ENCODE data around the gene THRA. TPM values are rescaled to one million over a fixed set of nuclear protein-coding genes. Genes with fewer than 3 reads are reported as not detected.

THRA gene
- total RNA-seq, 1 donor from 2014 or later, result 3.5 TPM

DNA sequence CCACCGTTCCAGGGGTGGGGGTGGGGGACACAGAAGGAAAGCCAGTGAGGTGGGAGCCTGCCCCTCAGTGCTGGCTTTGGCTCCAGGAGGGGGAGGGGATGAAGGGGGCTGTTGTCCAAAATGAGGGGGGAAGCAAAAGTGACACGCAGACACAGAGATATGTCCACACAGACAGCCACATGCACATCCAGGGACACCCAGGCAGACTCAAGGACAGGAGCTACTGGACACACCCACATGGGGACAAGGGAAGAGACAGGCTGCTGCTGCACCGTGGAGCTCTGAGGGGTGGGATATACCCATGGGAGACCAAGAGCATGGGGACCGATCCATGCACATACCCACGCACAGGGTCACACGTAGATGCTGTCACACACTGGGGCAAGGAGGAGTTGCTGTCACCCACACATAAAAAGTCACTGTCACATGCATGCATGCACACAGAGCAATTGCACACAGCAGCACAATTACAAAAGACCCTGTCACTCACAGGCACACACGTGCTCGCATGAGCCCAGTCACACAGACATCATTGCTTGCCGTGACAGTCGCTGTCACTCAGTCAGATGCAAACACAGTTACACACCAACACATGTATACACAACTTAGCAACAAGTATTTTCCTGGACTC is 1.3 kb downstream of the THRA start:
- DNase-seq (ENCODE audit: low spot score), result no peak
- Mint-ChIP-seq H3K4me3 (peak overlapping the region; percentile 64), H3K27me3 (ENCODE audit: insufficient read depth) (peaks cover 43% of the 10 kb centered on the region), H3K36me3 (ENCODE audit: low read depth) (no peaks in the 10 kb centered on the region), H3K27ac (peak overlapping the region; percentile 29), H3K4me1 (ENCODE audit: low read depth) (peaks cover 47% of the 10 kb centered on the region), H3K9me3 (no peaks in the 10 kb centered on the region)
- intact Hi-C loops (cut with micrococcal nuclease), result no loop called here

DNA sequence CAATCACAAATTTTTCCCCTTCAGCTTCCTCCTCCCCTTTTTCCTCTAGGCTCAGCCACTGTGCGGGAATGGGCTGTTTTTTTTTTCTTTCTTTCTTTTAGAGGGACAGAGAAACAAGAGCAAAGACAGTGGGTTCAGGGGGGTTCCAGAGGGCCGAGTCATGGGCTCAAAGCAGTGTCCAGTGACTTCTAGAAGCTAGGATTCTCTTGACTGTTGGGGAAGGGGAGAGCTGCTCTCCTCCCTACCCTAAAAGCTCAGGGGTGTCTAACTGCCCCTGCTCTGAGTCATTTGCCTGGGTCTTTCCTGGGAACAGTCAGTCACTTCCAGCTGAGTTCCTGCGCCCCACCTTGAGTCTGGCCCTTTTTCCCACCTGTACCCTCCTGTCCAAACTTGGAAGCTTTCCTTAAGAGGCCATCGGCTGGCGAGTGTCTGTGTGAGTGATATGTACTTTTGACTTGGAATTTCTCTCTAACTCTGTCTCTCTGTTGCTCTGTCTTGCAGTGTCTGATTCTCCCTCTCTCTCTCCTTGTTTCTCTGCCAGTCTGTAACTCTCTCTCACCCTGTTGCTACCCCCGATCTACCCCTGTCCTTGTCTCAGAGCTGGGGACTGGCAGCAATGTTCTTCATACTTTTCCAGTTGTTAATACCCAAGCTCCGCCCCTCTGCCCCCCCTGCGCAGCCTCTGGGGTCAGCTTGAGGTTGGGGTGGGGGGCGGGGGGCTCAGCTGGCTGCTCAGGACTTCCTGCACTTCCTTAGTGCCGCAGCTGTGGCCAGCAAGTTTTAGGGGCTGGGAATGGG is 2.4 kb downstream of the THRA start:
- H3K9me3 Mint-ChIP-seq, result no peaks in the 10 kb centered on the region
- intact Hi-C loops (cut with micrococcal nuclease), result loop anchor here (5.0 kb wide), 1 partner anchor 102 kb away; no protein-coding TSS in a partner anchor
- peak overlapping the region; percentile 64 for H3K4me3 Mint-ChIP-seq
- peak overlapping the region; percentile 15 for H3K27ac Mint-ChIP-seq
- H3K4me1 Mint-ChIP-seq (ENCODE audit: low read depth), result peaks cover 59% of the 10 kb centered on the region
- no peaks in the 10 kb centered on the region for H3K36me3 Mint-ChIP-seq (ENCODE audit: low read depth)
- peaks cover 37% of the 10 kb centered on the region for H3K27me3 Mint-ChIP-seq (ENCODE audit: insufficient read depth)
- no peak for DNase-seq (ENCODE audit: low spot score)

DNA sequence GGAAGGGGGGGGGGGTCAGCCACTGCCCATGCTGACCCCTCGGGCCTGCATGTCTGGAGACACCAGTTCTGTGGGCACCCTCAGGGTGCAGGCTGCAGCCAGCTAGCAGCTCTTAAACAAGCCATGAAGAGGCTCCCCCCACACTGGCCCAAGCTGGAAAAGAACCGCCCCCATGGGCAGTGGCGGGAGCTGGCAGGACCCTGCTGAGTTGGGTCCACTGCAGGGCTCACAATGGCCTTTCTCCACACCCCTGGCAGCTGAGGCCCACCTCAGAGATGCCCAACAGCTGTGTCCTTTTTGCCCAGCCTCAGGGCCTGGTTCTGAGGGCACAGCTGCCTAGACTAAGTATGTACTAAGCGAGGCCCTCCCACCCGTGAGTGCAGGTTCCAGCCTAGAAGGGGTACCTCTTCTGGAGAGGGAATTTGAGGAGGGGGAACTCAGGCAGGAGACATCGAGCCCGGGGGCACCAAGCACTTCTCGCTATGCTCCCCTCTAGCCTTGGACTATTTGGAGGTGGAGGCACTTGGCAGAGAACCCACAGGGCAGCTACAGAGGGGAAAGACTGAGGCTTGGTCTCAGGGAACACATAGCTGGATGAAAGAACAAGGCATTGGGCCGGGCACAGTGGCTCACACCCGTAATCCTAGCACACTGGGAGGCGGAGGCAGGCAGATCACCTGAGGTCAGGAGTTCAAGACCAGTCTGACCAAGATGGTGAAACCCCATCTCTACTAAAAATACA is 3.2 kb downstream of the THRA start:
- H3K27ac Mint-ChIP-seq, result no peak overlapping the region
- intact Hi-C loops (cut with micrococcal nuclease), result loop anchor here (5.0 kb wide), 1 partner anchor 101 kb away; no protein-coding TSS in a partner anchor
- H3K4me1 Mint-ChIP-seq (ENCODE audit: low read depth), result peaks cover 60% of the 10 kb centered on the region
- no peak for DNase-seq (ENCODE audit: low spot score)
- H3K27me3 Mint-ChIP-seq (ENCODE audit: insufficient read depth), result peaks cover 35% of the 10 kb centered on the region
- H3K36me3 Mint-ChIP-seq (ENCODE audit: low read depth), result no peaks in the 10 kb centered on the region
- H3K4me3 Mint-ChIP-seq, result no peak overlapping the region
- no peaks in the 10 kb centered on the region for H3K9me3 Mint-ChIP-seq

DNA sequence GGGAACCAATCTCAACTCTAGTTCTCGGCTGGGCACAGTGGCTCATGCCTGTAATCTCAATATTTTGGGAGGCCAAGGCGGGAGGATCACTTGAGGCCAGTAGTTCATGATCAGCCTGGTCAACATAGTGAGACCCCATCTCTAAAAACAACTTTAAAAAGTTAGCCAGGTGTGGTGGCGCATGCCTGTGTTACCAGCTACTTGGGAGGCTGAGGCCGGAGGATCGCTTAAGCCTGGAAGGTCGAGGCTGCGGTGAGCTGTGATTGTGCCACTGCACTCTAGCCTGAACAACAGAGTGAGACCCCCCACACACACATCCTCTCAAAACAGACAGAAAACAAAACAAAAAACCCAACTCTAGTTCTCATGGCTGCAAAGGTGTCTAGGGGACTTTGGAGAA is 4.9 kb downstream of the THRA start:
- H3K9me3 Mint-ChIP-seq, result no peaks in the 10 kb centered on the region
- peaks cover 21% of the 10 kb centered on the region for H3K27me3 Mint-ChIP-seq (ENCODE audit: insufficient read depth)
- peak overlapping the region; percentile 79 for H3K27ac Mint-ChIP-seq
- H3K36me3 Mint-ChIP-seq (ENCODE audit: low read depth), result no peaks in the 10 kb centered on the region
- intact Hi-C loops (cut with micrococcal nuclease), result loop anchor here (2.0 to 5.0 kb wide), 4 partner anchors 13 to 100 kb away; partner anchors contain the start of gene MED24
- no peak for DNase-seq (ENCODE audit: low spot score)
- H3K4me1 Mint-ChIP-seq (ENCODE audit: low read depth), result peaks cover 52% of the 10 kb centered on the region
- H3K4me3 Mint-ChIP-seq, result no peak overlapping the region

DNA sequence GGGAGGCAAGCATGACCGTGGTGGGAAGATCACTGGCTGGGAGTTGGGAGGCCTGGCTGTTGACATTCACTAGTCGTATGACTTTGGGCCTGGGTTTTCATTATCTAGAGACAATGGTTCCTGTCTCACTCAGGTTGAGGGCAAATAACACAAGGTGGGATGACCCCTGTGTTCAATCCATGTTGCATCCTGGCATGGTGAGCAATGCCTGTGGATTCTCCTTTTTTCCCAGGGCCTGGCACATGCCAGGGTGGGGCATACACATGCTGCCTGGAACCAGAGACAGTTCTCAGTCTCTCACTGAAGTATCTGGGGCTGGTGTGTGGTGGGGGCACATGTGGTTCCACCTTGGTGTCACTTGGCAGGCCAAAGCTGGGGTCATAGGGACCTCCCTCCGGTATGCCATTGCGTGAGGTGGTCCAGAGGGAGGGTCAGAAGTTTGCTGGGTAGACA is 5.4 kb downstream of the THRA start:
- H3K36me3 Mint-ChIP-seq (ENCODE audit: low read depth), result no peaks in the 10 kb centered on the region
- no peaks in the 10 kb centered on the region for H3K9me3 Mint-ChIP-seq
- H3K27me3 Mint-ChIP-seq (ENCODE audit: insufficient read depth), result peaks cover 24% of the 10 kb centered on the region
- H3K27ac Mint-ChIP-seq, result peak overlapping the region; percentile 79
- DNase-seq (ENCODE audit: low spot score), result no peak
- intact Hi-C loops (cut with micrococcal nuclease), result loop anchor here (2.0 to 5.0 kb wide), 4 partner anchors 13 to 99 kb away; partner anchors contain the start of gene MED24
- peak overlapping the region; percentile 77 for H3K4me3 Mint-ChIP-seq
- peaks cover 52% of the 10 kb centered on the region for H3K4me1 Mint-ChIP-seq (ENCODE audit: low read depth)

DNA sequence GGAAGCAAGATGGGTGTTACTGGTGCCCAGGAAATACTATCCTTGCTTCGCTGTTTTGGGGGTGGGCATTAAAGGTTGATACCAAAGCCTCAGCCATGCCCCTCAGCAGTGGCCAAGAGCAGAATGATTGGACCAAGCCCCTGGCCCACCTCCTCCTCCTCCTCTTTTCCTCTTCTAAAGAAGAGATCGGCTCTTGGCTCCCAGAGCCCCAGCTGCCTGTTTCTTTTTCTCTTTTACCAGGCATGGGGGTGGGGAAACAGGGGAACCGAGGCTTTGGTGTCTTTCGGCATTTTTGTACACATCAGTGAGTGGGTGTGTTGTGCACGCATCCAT is 5.8 kb downstream of the THRA start:
- no peaks in the 10 kb centered on the region for H3K9me3 Mint-ChIP-seq
- DNase-seq (ENCODE audit: low spot score), result no peak
- intact Hi-C loops (cut with micrococcal nuclease), result loop anchor here (2.0 to 5.0 kb wide), 4 partner anchors 14 to 99 kb away; partner anchors contain the start of gene MED24
- no peaks in the 10 kb centered on the region for H3K36me3 Mint-ChIP-seq (ENCODE audit: low read depth)
- peak overlapping the region; percentile 79 for H3K27ac Mint-ChIP-seq
- peaks cover 22% of the 10 kb centered on the region for H3K27me3 Mint-ChIP-seq (ENCODE audit: insufficient read depth)
- H3K4me3 Mint-ChIP-seq, result peak overlapping the region; percentile 77
- H3K4me1 Mint-ChIP-seq (ENCODE audit: low read depth), result peaks cover 50% of the 10 kb centered on the region

DNA sequence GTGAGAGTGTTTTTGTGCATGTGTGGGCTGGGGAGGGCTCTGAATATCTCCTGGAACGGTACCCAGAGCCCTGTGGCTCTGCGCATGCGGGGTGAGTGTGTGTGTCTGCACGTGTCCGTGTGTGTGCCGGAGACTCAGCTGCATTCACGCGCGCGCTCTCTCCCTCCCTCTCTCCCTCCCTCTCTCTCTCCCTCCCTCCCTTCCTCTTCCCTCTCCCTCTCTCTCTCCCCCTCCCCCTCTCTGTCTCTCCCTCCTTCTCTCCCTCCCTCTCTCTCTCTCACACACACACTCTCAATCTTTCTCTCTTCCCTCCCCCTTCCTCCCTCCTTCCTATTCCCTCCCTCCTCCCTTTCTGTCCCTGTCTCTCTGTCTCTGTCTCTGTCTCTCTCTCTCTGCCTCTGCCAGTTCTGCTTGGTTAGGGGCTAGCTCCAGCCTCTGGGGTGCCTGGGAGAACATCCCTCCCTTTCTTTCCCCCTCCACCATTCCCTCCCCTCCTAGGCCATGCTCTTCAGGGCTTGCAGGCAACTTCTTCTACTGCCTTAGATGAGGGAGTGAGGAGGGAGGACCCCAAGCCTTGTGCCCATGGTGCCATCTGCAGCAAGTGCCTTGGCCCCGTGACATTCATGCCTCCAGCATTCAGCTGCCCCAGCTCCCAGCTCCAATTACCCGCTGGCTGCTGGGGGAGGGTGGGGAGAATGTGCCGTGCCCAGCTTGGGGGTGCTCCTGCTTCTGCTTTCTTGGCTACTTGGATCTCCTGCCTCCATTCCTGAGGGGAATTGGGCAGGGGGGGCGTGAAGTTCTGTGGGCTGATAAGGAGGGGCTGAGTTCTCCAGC is 6.4 kb downstream of the THRA start:
- H3K27me3 Mint-ChIP-seq (ENCODE audit: insufficient read depth), result peaks cover 17% of the 10 kb centered on the region
- peak overlapping the region; percentile 77 for H3K4me3 Mint-ChIP-seq
- no peaks in the 10 kb centered on the region for H3K9me3 Mint-ChIP-seq
- DNase-seq (ENCODE audit: low spot score), result peak; percentile 55
- no peaks in the 10 kb centered on the region for H3K36me3 Mint-ChIP-seq (ENCODE audit: low read depth)
- H3K4me1 Mint-ChIP-seq (ENCODE audit: low read depth), result peaks cover 44% of the 10 kb centered on the region
- peak overlapping the region; percentile 79 for H3K27ac Mint-ChIP-seq
- intact Hi-C loops (cut with micrococcal nuclease), result loop anchor here (2.0 to 5.0 kb wide), 4 partner anchors 14 to 98 kb away; partner anchors contain the start of gene MED24

DNA sequence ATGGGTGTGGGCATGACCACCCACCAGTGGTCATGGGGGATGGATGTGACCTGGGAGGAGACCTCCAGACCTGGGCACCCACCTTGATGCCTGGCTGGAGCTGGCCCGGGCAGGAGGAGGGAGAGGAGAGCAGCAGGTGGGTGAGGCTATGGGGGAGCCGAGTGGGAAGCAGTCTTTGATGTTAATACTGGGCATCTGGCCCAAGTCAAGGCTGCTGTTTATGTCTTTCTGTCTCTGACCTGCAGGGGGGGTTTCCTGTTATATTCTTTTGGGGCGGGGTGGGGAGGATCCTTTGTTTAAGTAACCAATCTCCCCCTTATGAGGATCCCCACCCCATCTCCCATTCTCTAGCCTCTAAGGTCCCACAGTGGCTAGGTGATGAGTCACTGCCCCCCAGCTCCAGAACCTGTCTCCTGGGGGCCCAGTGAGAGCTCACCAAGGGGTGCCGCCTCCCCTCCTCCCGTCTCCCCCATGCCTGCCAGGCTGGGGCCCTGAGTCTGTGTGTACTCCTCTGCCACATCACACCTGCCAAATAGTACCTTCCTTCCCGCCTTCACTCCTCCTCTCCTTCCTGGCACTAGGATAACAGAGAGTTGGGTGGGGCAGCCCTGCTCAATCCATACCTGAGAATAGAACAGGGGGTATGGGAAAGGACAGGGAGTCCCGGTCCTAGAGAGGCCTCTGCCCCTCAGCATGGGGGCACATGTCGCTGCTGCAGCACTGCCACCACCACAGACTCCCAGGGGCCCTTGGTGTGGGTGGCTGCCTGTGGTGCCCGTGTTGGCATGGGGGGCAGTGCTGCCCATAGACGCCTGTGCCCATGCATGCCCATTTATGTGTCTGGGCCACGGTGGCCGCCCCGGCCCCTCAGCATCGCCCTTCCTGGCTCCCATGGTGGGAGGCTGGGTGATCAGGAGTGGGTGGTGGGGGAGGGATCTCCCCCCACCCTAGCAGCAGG is 7.3 kb downstream of the THRA start:
- Mint-ChIP-seq H3K27me3 (ENCODE audit: insufficient read depth) (peaks cover 8% of the 10 kb centered on the region), H3K4me3 (peak overlapping the region; percentile 40), H3K9me3 (no peaks in the 10 kb centered on the region), H3K4me1 (ENCODE audit: low read depth) (peaks cover 35% of the 10 kb centered on the region), H3K27ac (peak overlapping the region; percentile 65), H3K36me3 (ENCODE audit: low read depth) (no peaks in the 10 kb centered on the region)
- intact Hi-C loops (cut with micrococcal nuclease), result loop anchor here (2.0 to 5.0 kb wide), 4 partner anchors 15 to 97 kb away; partner anchors contain the start of gene MED24
- DNase-seq (ENCODE audit: low spot score), result no peak

DNA sequence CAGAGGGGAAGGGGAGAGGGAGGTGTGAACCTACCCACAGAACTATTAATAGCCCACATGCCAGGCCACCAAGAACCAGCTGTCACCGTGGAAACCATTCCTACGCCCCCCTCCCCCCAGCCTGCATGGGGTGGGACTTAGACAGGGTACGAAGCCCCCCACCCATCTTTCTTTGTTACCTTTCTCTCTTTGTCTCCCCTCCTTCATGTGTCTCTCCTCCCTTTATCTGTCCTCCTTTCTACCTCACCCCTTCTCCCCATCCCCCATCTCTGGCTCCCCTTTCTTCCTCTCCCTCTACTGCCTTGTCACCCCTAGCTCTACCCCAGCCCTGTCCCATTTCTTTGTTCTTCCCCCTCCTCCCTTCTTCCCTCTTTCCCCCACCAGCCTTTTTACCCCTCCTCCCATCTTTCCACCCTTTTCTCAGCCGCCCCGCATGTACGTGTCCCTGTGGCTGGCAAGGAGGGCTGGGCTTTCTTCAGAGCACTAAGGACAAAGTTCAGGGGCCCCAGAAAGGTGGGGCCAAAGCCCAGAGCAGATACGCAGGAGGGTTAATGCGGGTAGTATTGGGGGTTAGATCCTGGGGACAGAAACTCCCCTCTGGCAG is 8.0 kb downstream of the THRA start:
- Mint-ChIP-seq H3K4me3 (no peak overlapping the region), H3K36me3 (ENCODE audit: low read depth) (no peaks in the 10 kb centered on the region), H3K9me3 (no peaks in the 10 kb centered on the region), H3K27ac (no peak overlapping the region), H3K27me3 (ENCODE audit: insufficient read depth) (peaks cover 3% of the 10 kb centered on the region), H3K4me1 (ENCODE audit: low read depth) (peaks cover 36% of the 10 kb centered on the region)
- intact Hi-C loops (cut with micrococcal nuclease), result no loop called here
- no peak for DNase-seq (ENCODE audit: low spot score)

DNA sequence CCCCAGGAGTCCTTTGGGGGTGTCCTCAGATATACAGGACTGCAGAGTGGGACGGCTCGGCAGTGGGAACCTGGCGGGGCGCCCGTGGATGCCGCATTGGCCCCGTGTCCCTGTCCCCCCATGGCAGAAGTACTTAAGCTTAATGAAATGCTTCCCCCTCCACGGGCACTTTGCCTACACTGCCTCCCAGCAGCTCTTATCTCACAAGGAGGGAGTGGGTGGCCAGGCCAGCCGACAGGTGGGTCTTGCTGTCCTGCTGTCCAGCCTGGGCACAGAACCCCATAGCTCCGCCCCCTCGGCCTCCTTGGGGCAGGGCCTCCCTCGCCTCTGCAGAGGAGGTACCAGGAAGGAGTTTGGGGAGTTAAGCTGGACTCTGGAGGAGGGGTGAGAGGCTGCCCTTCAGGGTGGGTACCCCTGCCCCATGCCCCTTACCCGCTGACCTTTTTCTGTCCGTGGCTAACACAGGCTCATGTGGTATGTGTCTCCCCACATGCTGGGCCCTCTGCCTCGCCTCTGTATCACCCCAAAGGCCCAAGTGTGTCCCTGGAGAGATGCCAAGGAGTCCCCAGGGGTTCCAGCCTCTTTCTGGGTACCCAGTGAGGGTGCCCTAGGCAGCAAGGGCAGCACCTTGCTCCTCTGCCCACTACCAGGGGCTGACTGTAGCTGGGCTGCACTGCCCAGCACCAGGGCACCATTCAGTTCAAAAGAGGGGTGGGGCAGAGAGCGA is 8.7 kb downstream of the THRA start:
- Mint-ChIP-seq H3K36me3 (ENCODE audit: low read depth) (no peaks in the 10 kb centered on the region), H3K4me3 (no peak overlapping the region), H3K27ac (no peak overlapping the region), H3K4me1 (ENCODE audit: low read depth) (peaks cover 42% of the 10 kb centered on the region), H3K9me3 (no peaks in the 10 kb centered on the region), H3K27me3 (ENCODE audit: insufficient read depth) (peaks cover 3% of the 10 kb centered on the region)
- DNase-seq (ENCODE audit: low spot score), result no peak
- intact Hi-C loops (cut with micrococcal nuclease), result no loop called here
